Transverse colon (tissue), 4 donors: ENCODE measurements around the gene DNAJB1.

Experiments used
- CTCF ChIP-seq, 5 experiments: fragments of 200-600 bp in 3 of 5; fragments of 450-650 bp in 2 of 5; sonication (generic) in 3 of 5; IDR thresholded peaks; 1 replicate in 2 of 5; 2 replicates in 3 of 5; pipeline ENCODE4 v1.5.1; 2016 to 2017; ENCODE audit warnings: antibody characterized with exemption in 5 of 5, inconsistent platforms in 3 of 5, mild to moderate bottlenecking in 2 of 5, moderate library complexity in 1 of 5
- EP300 ChIP-seq: sonication (generic); formaldehyde crosslinking; IDR thresholded peaks from one replicate; pipeline ENCODE4 v1.6.1; 2017; ENCODE audit warnings: antibody characterized with exemption, low read depth
- POLR2A ChIP-seq: fragments of 450-650 bp; IDR thresholded peaks from one replicate; pipeline ENCODE4 v1.6.1; 2016; ENCODE audit warnings: antibody characterized with exemption, mild to moderate bottlenecking, moderate library complexity
- POLR2AphosphoS5 ChIP-seq, 3 donors: sonication (generic); formaldehyde crosslinking; IDR thresholded peaks; one replicate each; pipeline ENCODE4 v1.6.1; 2016; ENCODE audit warnings: antibody characterized with exemption in 3 of 3

GRCh38 chr19:14476327-14476672 is 41.9 kb downstream of the DNAJB1 start:
- TF ChIP-seq CTCF (IDR thresholded peaks at IDR 0.05) (no peak), POLR2A (no peak), EP300 (no peak), POLR2AphosphoS5 (IDR thresholded peaks at IDR 0.05) (no peak)
